ENCODE results near the gene KDM4B. TPM values are rescaled to one million over a fixed set of nuclear protein-coding genes. Genes with fewer than 3 reads are reported as not detected.
A peak's percentile ranks its signal among the peaks of the same experiment; 100 is the strongest.

The KDM4B gene
- total and polyA plus RNA-seq, 10 of the 15 experiments (the other 5 are each of a cell fraction or from before 2014, with no cell fraction given) = 0.47 to 49.6 (median 16.2) TPM

DNA sequence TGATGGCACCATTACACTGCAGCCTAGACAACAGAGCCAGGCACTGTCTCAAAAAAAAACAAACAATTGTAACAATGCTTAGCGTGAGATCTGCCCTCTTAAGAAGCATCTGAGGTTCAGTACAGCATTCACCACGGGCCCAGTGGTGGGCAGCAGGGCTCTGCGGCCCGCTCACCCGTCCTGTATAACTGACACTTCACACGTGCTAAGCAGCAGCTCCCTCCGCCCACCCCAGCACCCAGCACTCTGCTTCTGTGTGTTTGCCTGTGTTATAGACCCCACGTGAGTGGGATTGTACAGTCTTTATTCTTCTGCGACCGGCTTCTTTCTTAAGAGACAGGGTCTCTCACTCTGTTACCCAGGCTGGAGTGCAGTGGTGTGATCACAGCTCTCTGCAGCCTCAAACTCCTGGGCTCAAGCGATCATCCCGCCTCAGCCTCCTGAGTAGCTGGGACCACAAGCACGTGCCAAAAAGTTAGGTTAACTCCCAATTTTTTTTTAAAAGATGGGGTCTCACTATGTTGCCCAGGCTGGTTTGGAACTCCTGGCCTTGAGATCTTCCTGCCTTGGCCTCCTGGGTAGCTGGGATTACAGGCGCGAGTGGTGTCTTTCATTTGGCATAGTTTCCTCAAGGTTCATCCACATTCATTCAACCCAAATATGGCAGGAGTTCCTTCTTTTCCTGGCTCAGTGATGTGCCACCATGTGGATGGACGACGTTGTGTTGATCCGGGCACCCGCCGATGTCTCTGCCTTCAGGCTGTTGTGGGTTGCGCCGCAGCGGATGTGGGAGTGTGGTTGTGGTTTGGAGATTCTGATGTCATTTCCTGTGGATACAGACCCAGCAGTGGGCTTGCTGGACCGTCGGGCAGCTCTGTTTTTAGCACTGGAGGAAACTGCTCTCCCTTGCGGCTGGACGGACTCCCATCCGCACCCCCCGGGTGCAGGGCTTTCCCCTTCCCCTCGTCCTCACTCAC, 170.0 kb downstream of the KDM4B start (continued):
- TF ChIP-seq, protein P1, sequence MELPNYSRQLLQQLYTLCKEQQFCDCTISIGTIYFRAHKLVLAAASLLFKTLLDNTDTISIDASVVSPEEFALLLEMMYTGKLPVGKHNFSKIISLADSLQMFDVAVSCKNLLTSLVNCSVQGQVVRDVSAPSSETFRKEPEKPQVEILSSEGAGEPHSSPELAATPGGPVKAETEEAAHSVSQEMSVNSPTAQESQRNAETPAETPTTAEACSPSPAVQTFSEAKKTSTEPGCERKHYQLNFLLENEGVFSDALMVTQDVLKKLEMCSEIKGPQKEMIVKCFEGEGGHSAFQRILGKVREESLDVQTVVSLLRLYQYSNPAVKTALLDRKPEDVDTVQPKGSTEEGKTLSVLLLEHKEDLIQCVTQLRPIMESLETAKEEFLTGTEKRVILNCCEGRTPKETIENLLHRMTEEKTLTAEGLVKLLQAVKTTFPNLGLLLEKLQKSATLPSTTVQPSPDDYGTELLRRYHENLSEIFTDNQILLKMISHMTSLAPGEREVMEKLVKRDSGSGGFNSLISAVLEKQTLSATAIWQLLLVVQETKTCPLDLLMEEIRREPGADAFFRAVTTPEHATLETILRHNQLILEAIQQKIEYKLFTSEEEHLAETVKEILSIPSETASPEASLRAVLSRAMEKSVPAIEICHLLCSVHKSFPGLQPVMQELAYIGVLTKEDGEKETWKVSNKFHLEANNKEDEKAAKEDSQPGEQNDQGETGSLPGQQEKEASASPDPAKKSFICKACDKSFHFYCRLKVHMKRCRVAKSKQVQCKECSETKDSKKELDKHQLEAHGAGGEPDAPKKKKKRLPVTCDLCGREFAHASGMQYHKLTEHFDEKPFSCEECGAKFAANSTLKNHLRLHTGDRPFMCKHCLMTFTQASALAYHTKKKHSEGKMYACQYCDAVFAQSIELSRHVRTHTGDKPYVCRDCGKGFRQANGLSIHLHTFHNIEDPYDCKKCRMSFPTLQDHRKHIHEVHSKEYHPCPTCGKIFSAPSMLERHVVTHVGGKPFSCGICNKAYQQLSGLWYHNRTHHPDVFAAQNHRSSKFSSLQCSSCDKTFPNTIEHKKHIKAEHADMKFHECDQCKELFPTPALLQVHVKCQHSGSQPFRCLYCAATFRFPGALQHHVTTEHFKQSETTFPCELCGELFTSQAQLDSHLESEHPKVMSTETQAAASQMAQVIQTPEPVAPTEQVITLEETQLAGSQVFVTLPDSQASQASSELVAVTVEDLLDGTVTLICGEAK (IDR thresholded peaks at IDR 0.05; ENCODE audit: borderline replicate concordance) = peak; percentile 68; the same call in 1 of the 2 replicates
- peak; percentile 95 for TF ChIP-seq ATF7 (IDR thresholded peaks at IDR 0.05; ENCODE audit: low read depth)
- TF ChIP-seq, protein P2, sequence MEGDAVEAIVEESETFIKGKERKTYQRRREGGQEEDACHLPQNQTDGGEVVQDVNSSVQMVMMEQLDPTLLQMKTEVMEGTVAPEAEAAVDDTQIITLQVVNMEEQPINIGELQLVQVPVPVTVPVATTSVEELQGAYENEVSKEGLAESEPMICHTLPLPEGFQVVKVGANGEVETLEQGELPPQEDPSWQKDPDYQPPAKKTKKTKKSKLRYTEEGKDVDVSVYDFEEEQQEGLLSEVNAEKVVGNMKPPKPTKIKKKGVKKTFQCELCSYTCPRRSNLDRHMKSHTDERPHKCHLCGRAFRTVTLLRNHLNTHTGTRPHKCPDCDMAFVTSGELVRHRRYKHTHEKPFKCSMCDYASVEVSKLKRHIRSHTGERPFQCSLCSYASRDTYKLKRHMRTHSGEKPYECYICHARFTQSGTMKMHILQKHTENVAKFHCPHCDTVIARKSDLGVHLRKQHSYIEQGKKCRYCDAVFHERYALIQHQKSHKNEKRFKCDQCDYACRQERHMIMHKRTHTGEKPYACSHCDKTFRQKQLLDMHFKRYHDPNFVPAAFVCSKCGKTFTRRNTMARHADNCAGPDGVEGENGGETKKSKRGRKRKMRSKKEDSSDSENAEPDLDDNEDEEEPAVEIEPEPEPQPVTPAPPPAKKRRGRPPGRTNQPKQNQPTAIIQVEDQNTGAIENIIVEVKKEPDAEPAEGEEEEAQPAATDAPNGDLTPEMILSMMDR (IDR thresholded peaks at IDR 0.05 in 2 of 3, conservative IDR thresholded peaks at IDR 0.05 in 1 of 3; ENCODE audit: control insufficient read depth in 2 of 3, extremely low read depth in 1 of 3, insufficient read depth in 1 of 3, low read depth in 3 of 3, low read length in 3 of 3) = peak in 2 of 3 experiments; percentile 0 to 19; a peak in 1 of 6 replicates
- peak; percentile 57; the same call in 1 of the 2 replicates for TF ChIP-seq TBL1XR1 (IDR thresholded peaks at IDR 0.05; ENCODE audit: low read depth, low read length)
- TF ChIP-seq TCF12 (IDR thresholded peaks at IDR 0.05; ENCODE audit: low read depth, low read length) = peak; percentile 46; the same call in 1 of the 2 replicates
- TF ChIP-seq SMC3 (IDR thresholded peaks at IDR 0.05; ENCODE audit: borderline replicate concordance, low read length) = no peak
- TF ChIP-seq ETV6 (conservative IDR thresholded peaks at IDR 0.05 in 1 of 2, IDR thresholded peaks at IDR 0.05 in 1 of 2; ENCODE audit: borderline replicate concordance in 1 of 2, low read depth in 1 of 2) = peak in 1 of 2 experiments; percentile 76; a peak in 2 of 4 replicates
- TF ChIP-seq YY1 (IDR thresholded peaks at IDR 0.05; ENCODE audit: low read depth, low read length) = peak; percentile 45; the same call in 1 of the 2 replicates
- peak; percentile 80; the same call in 1 of the 2 replicates for TF ChIP-seq NFIC (IDR thresholded peaks at IDR 0.05; ENCODE audit: low read depth, low read length)
- TF ChIP-seq STAT3 (IDR thresholded peaks at IDR 0.05; ENCODE audit: low read depth, low read length) = no peak
- peak; percentile 85; the same call in 1 of the 2 replicates for TF ChIP-seq MTA3 (IDR thresholded peaks at IDR 0.05; ENCODE audit: borderline replicate concordance, low read length)
- peak; percentile 39; the same call in 1 of the 2 replicates for TF ChIP-seq BACH1 (IDR thresholded peaks at IDR 0.05; ENCODE audit: borderline replicate concordance)

All from GM12878 (cell line).